ENCODE measurements around the gene PLAC1. TPM values are rescaled to one million over a fixed set of nuclear protein-coding genes. Genes with fewer than 3 reads are reported as not detected.

PLAC1 gene
- total and polyA plus RNA-seq, 2 experiments from 2014 or later: 0.93 to 2.9 TPM

GRCh38 chrX:134676436-134676835, 18.2 kb upstream of the PLAC1 start:
- H2AFZ ChIP-seq: no peak overlapping the region
- no peaks in the 10 kb centered on the region for H3K4me1 ChIP-seq (ENCODE audit: insufficient read depth)
- no peaks in the 10 kb centered on the region for H3K27me3 ChIP-seq
- no peaks in the 10 kb centered on the region for H3K36me3 ChIP-seq (replicated peaks; ENCODE audit: insufficient read depth, low read depth)
- no peak overlapping the region for H3K4me2 ChIP-seq
- peak overlapping the region; percentile 31 for H3K27ac ChIP-seq
- DNase-seq (ENCODE audit: low spot score): peak; percentile 16
- H3K79me2 ChIP-seq: no peaks in the 10 kb centered on the region
- no peak for TF ChIP-seq EZH2 (IDR thresholded peaks at IDR 0.05; ENCODE audit: borderline replicate concordance)
- no peak for TF ChIP-seq EZH2phosphoT487 (IDR thresholded peaks at IDR 0.05; ENCODE audit: low read depth, severe bottlenecking, unreplicated experiment)
- no peak for TF ChIP-seq CTCF (IDR thresholded peaks at IDR 0.05; ENCODE audit: poor library complexity)
- no peaks in the 10 kb centered on the region for H3K9me2 ChIP-seq (replicated peaks; ENCODE audit: insufficient read depth)
- no peak overlapping the region for H3K4me3 ChIP-seq
- no peaks in the 10 kb centered on the region for H3K9me3 ChIP-seq (ENCODE audit: low read depth)
- WGBS (ENCODE audit: low lambda C conversion rate, missing lambda C conversion rate): 50% methylated on average over 2 of the region's 2 CpGs
- H4K20me1 ChIP-seq (ENCODE audit: insufficient read depth, poor library complexity, severe bottlenecking): no peaks in the 10 kb centered on the region

GRCh38 chrX:134673123-134673522, 14.9 kb upstream of the PLAC1 start:
- Histone ChIP-seq H3K4me3 (no peak overlapping the region), H3K4me2 (no peak overlapping the region), H3K36me3 (replicated peaks; ENCODE audit: insufficient read depth, low read depth) (no peaks in the 10 kb centered on the region), H3K9me2 (replicated peaks; ENCODE audit: insufficient read depth) (no peaks in the 10 kb centered on the region), H3K27ac (no peak overlapping the region), H4K20me1 (ENCODE audit: insufficient read depth, poor library complexity, severe bottlenecking) (no peaks in the 10 kb centered on the region), H3K79me2 (no peaks in the 10 kb centered on the region), H2AFZ (no peak overlapping the region), H3K27me3 (no peaks in the 10 kb centered on the region), H3K9me3 (ENCODE audit: low read depth) (no peaks in the 10 kb centered on the region), H3K4me1 (ENCODE audit: insufficient read depth) (peaks cover 3% of the 10 kb centered on the region)
- no peak for DNase-seq (ENCODE audit: low spot score)
- TF ChIP-seq CTCF (IDR thresholded peaks at IDR 0.05; ENCODE audit: poor library complexity): no peak
- TF ChIP-seq EZH2phosphoT487 (IDR thresholded peaks at IDR 0.05; ENCODE audit: low read depth, severe bottlenecking, unreplicated experiment): no peak
- no peak for TF ChIP-seq EZH2 (IDR thresholded peaks at IDR 0.05; ENCODE audit: borderline replicate concordance)

- no peaks in the 10 kb centered on the region for H3K79me2 ChIP-seq
- H3K4me1 ChIP-seq (ENCODE audit: insufficient read depth): peaks cover 3% of the 10 kb centered on the region
- TF ChIP-seq EZH2phosphoT487 (IDR thresholded peaks at IDR 0.05; ENCODE audit: low read depth, severe bottlenecking, unreplicated experiment) (no peak), CTCF (IDR thresholded peaks at IDR 0.05; ENCODE audit: poor library complexity) (no peak), EZH2 (IDR thresholded peaks at IDR 0.05; ENCODE audit: borderline replicate concordance) (no peak)
- H3K27ac ChIP-seq: no peak overlapping the region
- no peaks in the 10 kb centered on the region for H3K36me3 ChIP-seq (replicated peaks; ENCODE audit: insufficient read depth, low read depth)
- H3K9me3 ChIP-seq (ENCODE audit: low read depth): no peaks in the 10 kb centered on the region
- WGBS (ENCODE audit: low lambda C conversion rate, missing lambda C conversion rate): 55% methylated on average over 4 of the region's 4 CpGs
- H2AFZ ChIP-seq: no peak overlapping the region
- DNase-seq (ENCODE audit: low spot score): no peak
- no peaks in the 10 kb centered on the region for H4K20me1 ChIP-seq (ENCODE audit: insufficient read depth, poor library complexity, severe bottlenecking)
- H3K9me2 ChIP-seq (replicated peaks; ENCODE audit: insufficient read depth): no peaks in the 10 kb centered on the region
- no peak overlapping the region for H3K4me3 ChIP-seq
- no peak overlapping the region for H3K4me2 ChIP-seq
- no peaks in the 10 kb centered on the region for H3K27me3 ChIP-seq
These were observed 13.8 kb upstream of the PLAC1 start for GRCh38 chrX:134672101-134672500.

- TF ChIP-seq EZH2 (IDR thresholded peaks at IDR 0.05; ENCODE audit: borderline replicate concordance) (no peak), CTCF (IDR thresholded peaks at IDR 0.05; ENCODE audit: poor library complexity) (no peak), EZH2phosphoT487 (IDR thresholded peaks at IDR 0.05; ENCODE audit: low read depth, severe bottlenecking, unreplicated experiment) (no peak)
- no peak overlapping the region for H3K4me3 ChIP-seq
- no peaks in the 10 kb centered on the region for H3K9me2 ChIP-seq (replicated peaks; ENCODE audit: insufficient read depth)
- H3K27me3 ChIP-seq: no peaks in the 10 kb centered on the region
- no peaks in the 10 kb centered on the region for H3K9me3 ChIP-seq (ENCODE audit: low read depth)
- no peak for DNase-seq (ENCODE audit: low spot score)
- WGBS (ENCODE audit: low lambda C conversion rate, missing lambda C conversion rate): 72% methylated on average over 6 of the region's 6 CpGs
- no peaks in the 10 kb centered on the region for H3K36me3 ChIP-seq (replicated peaks; ENCODE audit: insufficient read depth, low read depth)
- no peaks in the 10 kb centered on the region for H4K20me1 ChIP-seq (ENCODE audit: insufficient read depth, poor library complexity, severe bottlenecking)
- H3K27ac ChIP-seq: no peak overlapping the region
- no peak overlapping the region for H2AFZ ChIP-seq
- H3K79me2 ChIP-seq: no peaks in the 10 kb centered on the region
- H3K4me2 ChIP-seq: no peak overlapping the region
- peaks cover 3% of the 10 kb centered on the region for H3K4me1 ChIP-seq (ENCODE audit: insufficient read depth)
These were observed 13.0 kb upstream of the PLAC1 start for GRCh38 chrX:134671294-134671693.
